ENCODE results near the gene ICOSLG. TPM values are rescaled to one million over a fixed set of nuclear protein-coding genes. Genes with fewer than 3 reads are reported as not detected.
"Not testable (repeated sequence)": the region's sequence is repeated elsewhere in the genome, so short reads cannot be mapped to it uniquely, and the experiment has no call there.

ICOSLG gene
- total and polyA plus RNA-seq, 2 of the 4 experiments (the other 2 are of a cell fraction): under 0.01 to 0.09 TPM

- DNase-seq; H3K27ac ChIP-seq (ENCODE audit: insufficient read depth, low read length); H2AK9ac ChIP-seq (replicated peaks; ENCODE audit: low read depth, low read length, poor library complexity); H4K91ac ChIP-seq (ENCODE audit: insufficient read depth, low read depth, low read length); H2AK5ac ChIP-seq (ENCODE audit: low read depth, low read length); BruUV-seq (replicated peaks); H3K56ac ChIP-seq (ENCODE audit: extremely low read depth, insufficient read depth, low read length); H3K14ac ChIP-seq (replicated peaks; ENCODE audit: low read depth, low read length); intact Hi-C loops (cut with micrococcal nuclease); H3K9ac ChIP-seq (ENCODE audit: low read depth, low read length); H3K18ac ChIP-seq (ENCODE audit: low read depth, low read length); H3K36me3 ChIP-seq (ENCODE audit: control insufficient read depth, insufficient read depth, low read length); dilution Hi-C loops (cut with HindIII; ENCODE audit: low sequenced_read_pairs, unreplicated experiment); H2BK20ac ChIP-seq (ENCODE audit: low read depth, low read length); H2AFZ ChIP-seq (replicated peaks; ENCODE audit: low read length, poor library complexity); H4K20me1 ChIP-seq (ENCODE audit: insufficient read depth, low read length); H3K23ac ChIP-seq (ENCODE audit: low read depth, low read length); H3K27me3 ChIP-seq (ENCODE audit: control insufficient read depth, insufficient read depth, low read length); H3K4me1 ChIP-seq (ENCODE audit: control insufficient read depth, insufficient read depth, low read length); H3K79me1 ChIP-seq (ENCODE audit: low read depth in 1 of 2, low read length in 2 of 2); H4K8ac ChIP-seq (ENCODE audit: low read depth in 2 of 2, low read length in 2 of 2); H2BK15ac ChIP-seq (ENCODE audit: low read depth, low read length); CTCF ChIA-PET; H3K4ac ChIP-seq (ENCODE audit: low read depth, low read length); H3K9me1 ChIP-seq (ENCODE audit: insufficient read depth, low read length); H3K4me3 ChIP-seq (ENCODE audit: insufficient read depth, low read depth, low read length); H3K9me3 ChIP-seq (ENCODE audit: control insufficient read depth, insufficient read depth, low read length); POLR2A ChIA-PET (ENCODE audit: unreplicated experiment); in situ Hi-C loops (cut with MboI; ENCODE audit: low sequenced_read_pairs): not testable (repeated sequence)
- ATAC-seq (ENCODE audit: low read depth): peak; percentile 59
- Histone ChIP-seq H2BK120ac (ENCODE audit: low read depth, low read length) (peak overlapping the region; percentile 77), H3K4me2 (ENCODE audit: low read depth, low read length) (peak overlapping the region; percentile 70; the same call in 1 of the 2 replicates), H2BK5ac (ENCODE audit: low read depth, low read length, poor library complexity, severe bottlenecking) (peak overlapping the region; percentile 39), H4K5ac (ENCODE audit: low read depth, low read length) (peak overlapping the region; percentile 84)
- WGBS, 2 experiments (ENCODE audit: extremely low coverage in 2 of 2, insufficient read length in 1 of 2): no CpG with 5 or more reads among the region's 12 CpGs
Observed at GRCh38 chr21:44190349-44191271, 50.1 kb downstream of the ICOSLG start.

DNA sequence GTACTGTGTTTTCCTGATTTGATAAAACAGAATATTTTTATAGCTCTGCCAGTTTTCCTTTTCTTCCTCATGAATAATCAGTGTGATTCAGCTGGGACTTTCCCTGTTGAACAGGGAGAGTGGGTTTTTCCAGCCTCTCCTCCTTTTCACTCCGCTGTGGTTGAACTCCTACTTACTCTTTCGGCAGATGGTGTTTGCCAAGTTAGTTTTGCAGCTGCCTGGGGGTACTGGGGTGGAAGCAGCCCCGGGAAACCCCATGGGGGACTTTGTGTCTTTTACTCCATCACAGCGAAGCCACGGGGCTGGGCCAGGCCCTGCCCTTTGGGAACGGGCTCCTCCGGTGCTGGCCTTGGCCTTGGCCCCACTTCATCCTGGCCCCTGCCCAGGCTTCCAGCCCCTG is 55.9 kb downstream of the ICOSLG start:
- intact Hi-C loops (cut with micrococcal nuclease); H2AFZ ChIP-seq (replicated peaks; ENCODE audit: low read length, poor library complexity); H3K4me1 ChIP-seq (ENCODE audit: control insufficient read depth, insufficient read depth, low read length); H4K20me1 ChIP-seq (ENCODE audit: insufficient read depth, low read length); dilution Hi-C loops (cut with HindIII; ENCODE audit: low sequenced_read_pairs, unreplicated experiment); H3K27me3 ChIP-seq (ENCODE audit: control insufficient read depth, insufficient read depth, low read length); H2BK120ac ChIP-seq (ENCODE audit: low read depth, low read length); H3K9me1 ChIP-seq (ENCODE audit: insufficient read depth, low read length); H2BK15ac ChIP-seq (ENCODE audit: low read depth, low read length); H2BK20ac ChIP-seq (ENCODE audit: low read depth, low read length); DNase-seq; ATAC-seq (ENCODE audit: low read depth); BruUV-seq (replicated peaks); H3K9me3 ChIP-seq (ENCODE audit: control insufficient read depth, insufficient read depth, low read length); H3K56ac ChIP-seq (ENCODE audit: extremely low read depth, insufficient read depth, low read length); H3K79me1 ChIP-seq (ENCODE audit: low read depth in 1 of 2, low read length in 2 of 2); H2BK5ac ChIP-seq (ENCODE audit: low read depth, low read length, poor library complexity, severe bottlenecking); H3K4ac ChIP-seq (ENCODE audit: low read depth, low read length); H4K5ac ChIP-seq (ENCODE audit: low read depth, low read length); POLR2A ChIA-PET (ENCODE audit: unreplicated experiment); H2AK9ac ChIP-seq (replicated peaks; ENCODE audit: low read depth, low read length, poor library complexity); in situ Hi-C loops (cut with MboI; ENCODE audit: low sequenced_read_pairs); H3K36me3 ChIP-seq (ENCODE audit: control insufficient read depth, insufficient read depth, low read length); H4K91ac ChIP-seq (ENCODE audit: insufficient read depth, low read depth, low read length); H3K23ac ChIP-seq (ENCODE audit: low read depth, low read length); H3K14ac ChIP-seq (replicated peaks; ENCODE audit: low read depth, low read length); H3K4me3 ChIP-seq (ENCODE audit: insufficient read depth, low read depth, low read length); H3K9ac ChIP-seq (ENCODE audit: low read depth, low read length); H3K27ac ChIP-seq (ENCODE audit: insufficient read depth, low read length); H3K18ac ChIP-seq (ENCODE audit: low read depth, low read length); H4K8ac ChIP-seq (ENCODE audit: low read depth in 2 of 2, low read length in 2 of 2); H2AK5ac ChIP-seq (ENCODE audit: low read depth, low read length); CTCF ChIA-PET; H3K4me2 ChIP-seq (ENCODE audit: low read depth, low read length): not testable (repeated sequence)
- WGBS, 2 experiments (ENCODE audit: extremely low coverage in 2 of 2, insufficient read length in 1 of 2): no CpG with 5 or more reads among the region's 7 CpGs

Measured in IMR-90 (cell line).